ENCODE measurements around the gene ATP6V1E1. TPM values are rescaled to one million over a fixed set of nuclear protein-coding genes. Genes with fewer than 3 reads are reported as not detected.
"Not testable (repeated sequence)": the region's sequence is repeated elsewhere in the genome, so short reads cannot be mapped to it uniquely, and the experiment has no call there.

Gene ATP6V1E1
- total RNA-seq, 1 donor from 2014 or later: 221 TPM

- peak; percentile 76 for DNase-seq (ENCODE audit: low read depth)
Measured at GRCh38 chr22:17583151-17583550, 45.4 kb downstream of the ATP6V1E1 start.

GRCh38 chr22:17581631-17582030, 46.9 kb downstream of the ATP6V1E1 start:
- no peak for DNase-seq (ENCODE audit: low read depth)

- no peak for DNase-seq (ENCODE audit: low read depth)
Measured at GRCh38 chr22:17581056-17581455, 47.5 kb downstream of the ATP6V1E1 start.

GRCh38 chr22:17580441-17581031, 48.0 kb downstream of the ATP6V1E1 start:
- DNase-seq (ENCODE audit: low read depth): no peak

- no peak for DNase-seq (ENCODE audit: low read depth)
Measured at GRCh38 chr22:17579535-17579981, 49.0 kb downstream of the ATP6V1E1 start.

- peak; percentile 55 for DNase-seq (ENCODE audit: low read depth)
Measured at GRCh38 chr22:17578136-17578754, 50.3 kb downstream of the ATP6V1E1 start.

GRCh38 chr22:17576470-17576869, 52.1 kb downstream of the ATP6V1E1 start:
- DNase-seq (ENCODE audit: low read depth): peak; percentile 59

GRCh38 chr22:17575681-17576080, 52.9 kb downstream of the ATP6V1E1 start:
- no peak for DNase-seq (ENCODE audit: low read depth)

GRCh38 chr22:17575151-17575550, 53.4 kb downstream of the ATP6V1E1 start:
- no peak for DNase-seq (ENCODE audit: low read depth)

- peak; percentile 45 for DNase-seq (ENCODE audit: low read depth)
Measured at GRCh38 chr22:17570851-17571631, 57.5 kb downstream of the ATP6V1E1 start.

GRCh38 chr22:17569971-17570511, 58.5 kb downstream of the ATP6V1E1 start:
- DNase-seq (ENCODE audit: low read depth): no peak

GRCh38 chr22:17566776-17567175, 61.8 kb downstream of the ATP6V1E1 start:
- DNase-seq (ENCODE audit: low read depth): no peak

- not testable (repeated sequence) for DNase-seq (ENCODE audit: low read depth)
Measured at GRCh38 chr22:17566016-17566687, 62.4 kb downstream of the ATP6V1E1 start.

GRCh38 chr22:17563936-17564391, 64.6 kb downstream of the ATP6V1E1 start:
- peak; percentile 33 for DNase-seq (ENCODE audit: low read depth)

- DNase-seq (ENCODE audit: low read depth): peak; percentile 62
Measured at GRCh38 chr22:17562906-17563870, 65.4 kb downstream of the ATP6V1E1 start, which contains the start of gene SLC25A18. SLC25A18 (plus strand) TSS chr22:17563498; CDS start chr22:17579945, 16,447 bp downstream.

GRCh38 chr22:17559188-17559587, 69.4 kb downstream of the ATP6V1E1 start:
- no peak for DNase-seq (ENCODE audit: low read depth)

- no peak for DNase-seq (ENCODE audit: low read depth)
Measured at GRCh38 chr22:17554814-17555213, 73.7 kb downstream of the ATP6V1E1 start.

GRCh38 chr22:17552737-17553136, 75.8 kb downstream of the ATP6V1E1 start:
- DNase-seq (ENCODE audit: low read depth): peak; percentile 62

- no peak for DNase-seq (ENCODE audit: low read depth)
Measured at GRCh38 chr22:17549655-17550054, 78.9 kb downstream of the ATP6V1E1 start.

GRCh38 chr22:17549183-17549582, 79.4 kb downstream of the ATP6V1E1 start:
- DNase-seq (ENCODE audit: low read depth): no peak

Measured in myocyte (in vitro differentiated cells).